Thyroid gland (tissue), 4 donors: ENCODE results near the gene NACC1.

Experiments used
- POLR2A ChIP-seq, 2 donors: fragments of 450-650 bp; IDR thresholded peaks; one replicate each; pipeline ENCODE4 v1.6.1; 2017; ENCODE audit warnings: antibody characterized with exemption in 2 of 2, mild to moderate bottlenecking in 2 of 2, moderate library complexity in 1 of 2
- TF ChIP-seq, protein P1 (sequence below), 6 experiments: fragments of 200-600 bp in 3 of 6; fragments of 450-650 bp in 3 of 6; sonication (generic) in 3 of 6; IDR thresholded peaks; one replicate each; pipeline ENCODE4 v1.5.1; 2016 to 2019; ENCODE audit warnings: antibody characterized with exemption in 6 of 6, mild to moderate bottlenecking in 2 of 6, inconsistent platforms in 1 of 6, moderate library complexity in 1 of 6

DNA sequence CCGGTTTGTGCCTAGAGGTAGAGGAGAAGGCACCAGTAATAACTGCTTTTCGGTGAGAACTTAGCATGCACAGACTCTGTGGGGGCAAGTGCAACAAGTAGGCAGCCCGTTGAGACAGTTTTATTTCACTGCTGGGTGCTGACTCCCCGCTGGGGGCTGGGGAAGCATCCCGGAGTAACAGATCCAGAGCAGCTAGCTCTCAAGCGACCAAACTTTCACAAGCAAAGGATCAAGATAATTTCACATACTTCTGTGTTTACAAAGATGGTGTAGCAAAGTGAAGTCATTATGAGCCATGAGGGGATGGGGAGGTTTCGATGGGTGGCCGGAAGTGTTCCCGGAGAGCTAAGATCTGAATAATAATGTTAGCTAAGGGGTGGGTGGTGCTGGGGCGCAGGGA is 2.8 kb downstream of the NACC1 start:
- TF ChIP-seq, protein P1, sequence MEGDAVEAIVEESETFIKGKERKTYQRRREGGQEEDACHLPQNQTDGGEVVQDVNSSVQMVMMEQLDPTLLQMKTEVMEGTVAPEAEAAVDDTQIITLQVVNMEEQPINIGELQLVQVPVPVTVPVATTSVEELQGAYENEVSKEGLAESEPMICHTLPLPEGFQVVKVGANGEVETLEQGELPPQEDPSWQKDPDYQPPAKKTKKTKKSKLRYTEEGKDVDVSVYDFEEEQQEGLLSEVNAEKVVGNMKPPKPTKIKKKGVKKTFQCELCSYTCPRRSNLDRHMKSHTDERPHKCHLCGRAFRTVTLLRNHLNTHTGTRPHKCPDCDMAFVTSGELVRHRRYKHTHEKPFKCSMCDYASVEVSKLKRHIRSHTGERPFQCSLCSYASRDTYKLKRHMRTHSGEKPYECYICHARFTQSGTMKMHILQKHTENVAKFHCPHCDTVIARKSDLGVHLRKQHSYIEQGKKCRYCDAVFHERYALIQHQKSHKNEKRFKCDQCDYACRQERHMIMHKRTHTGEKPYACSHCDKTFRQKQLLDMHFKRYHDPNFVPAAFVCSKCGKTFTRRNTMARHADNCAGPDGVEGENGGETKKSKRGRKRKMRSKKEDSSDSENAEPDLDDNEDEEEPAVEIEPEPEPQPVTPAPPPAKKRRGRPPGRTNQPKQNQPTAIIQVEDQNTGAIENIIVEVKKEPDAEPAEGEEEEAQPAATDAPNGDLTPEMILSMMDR (IDR thresholded peaks at IDR 0.05) = no peak
- no peak for TF ChIP-seq POLR2A (IDR thresholded peaks at IDR 0.05)
